SK-N-SH (cell line): ENCODE results near the gene KRT36. TPM values are rescaled to one million over a fixed set of nuclear protein-coding genes. Genes with fewer than 3 reads are reported as not detected.

ENCODE experiments used
- CTCF ChIA-PET: fragments of 300-600, 350-600 bp; formaldehyde crosslinking; extraction: SDS; loops from one replicate; lab custom pipeline; 2021; lab: Yijun Ruan, JAX
- POLR2A ChIA-PET: fragments of 350-600 bp; sonication (Branson Sonifier 250); formaldehyde crosslinking; extraction: SDS; loops from one replicate; lab custom pipeline; 2020; ENCODE audit warnings: antibody characterized with exemption, inconsistent platforms; lab: Yijun Ruan, JAX
- DNase-seq: peaks from one replicate; pipeline ENCODE4 v3.0.0; 2012
- H2AFZ ChIP-seq: fragments of 200-600 bp; sonication (generic); 2 replicates; pipeline ENCODE4 v1.8.1; 2016; ENCODE audit warnings: antibody characterized with exemption, mild to moderate bottlenecking, low read depth
- H3F3A ChIP-seq: fragments of 200-600 bp; sonication (generic); replicated peaks from 2 replicates; pipeline ENCODE3; 2016; ENCODE audit warnings: antibody characterized with exemption, mild to moderate bottlenecking; ENCODE audit not compliant: insufficient read depth
- H3K27ac ChIP-seq, 2 experiments: fragments of 200-500 bp in 1 of 2; fragments of 200-600 bp in 1 of 2; sonication (Bioruptor generic) in 1 of 2; sonication (generic), shearing (Covaris generic) in 1 of 2; 2 replicates each; pipeline versions ENCODE4 v1.5.1 to v1.6.1; 2014 to 2016; ENCODE audit warnings: low read depth in 2 of 2, inconsistent platforms in 1 of 2, low read length in 1 of 2, mild to moderate bottlenecking in 1 of 2, mixed read lengths in 1 of 2
- H3K27me3 ChIP-seq: fragments of 200-600 bp; sonication (generic), shearing (Covaris generic); 2 replicates; pipeline ENCODE4 v1.6.1; 2016; ENCODE audit warnings: mixed run types; ENCODE audit not compliant: insufficient read depth
- H3K36me3 ChIP-seq, 2 experiments: fragments of 200-500 bp in 1 of 2; fragments of 200-600 bp in 1 of 2; sonication (Bioruptor generic) in 1 of 2; sonication (generic) in 1 of 2; replicated peaks in 1 of 2; 2 replicates each; pipeline versions ENCODE3 to v1.5.1; 2014 to 2016; ENCODE audit warnings: low read length in 1 of 2, mild to moderate bottlenecking in 1 of 2; ENCODE audit not compliant: insufficient read depth in 2 of 2, control insufficient read depth in 1 of 2
- H3K4me1 ChIP-seq, 2 experiments: fragments of 200-500 bp in 1 of 2; fragments of 200-600 bp in 1 of 2; sonication (Bioruptor generic) in 1 of 2; sonication (generic), shearing (Covaris generic) in 1 of 2; 2 replicates each; pipeline versions ENCODE4 v1.5.1 to v1.6.1; 2014 to 2016; ENCODE audit warnings: low read depth in 1 of 2, low read length in 1 of 2, mixed run types in 1 of 2; ENCODE audit not compliant: insufficient read depth in 2 of 2, control insufficient read depth in 1 of 2
- H3K4me2 ChIP-seq: fragments of 200-600 bp; sonication (generic), shearing (Covaris generic); 2 replicates; pipeline ENCODE4 v1.6.1; 2017; ENCODE audit warnings: mixed run types
- H3K4me3 ChIP-seq, 2 experiments: fragments of 200-500 bp in 1 of 2; fragments of 200-600 bp in 1 of 2; sonication (Bioruptor generic) in 1 of 2; sonication (generic), shearing (Covaris generic) in 1 of 2; 2 replicates each; pipeline versions ENCODE4 v1.5.1 to v1.8.1; 2014 to 2016; ENCODE audit warnings: low read depth in 2 of 2, inconsistent platforms in 1 of 2, low read length in 1 of 2, mild to moderate bottlenecking in 1 of 2, mixed read lengths in 1 of 2, moderate library complexity in 1 of 2
- H3K79me2 ChIP-seq: fragments of 200-600 bp; sonication (generic); 2 replicates; pipeline ENCODE4 v1.8.1; 2017; ENCODE audit warnings: mild to moderate bottlenecking; ENCODE audit not compliant: insufficient read depth
- H3K9ac ChIP-seq: fragments of 200-600 bp; sonication (generic); 2 replicates; pipeline ENCODE4 v1.6.1; 2017; ENCODE audit warnings: mixed run types
- H3K9me2 ChIP-seq: fragments of 200-600 bp; sonication (generic); 2 replicates; pipeline ENCODE4 v1.6.1; 2017; ENCODE audit warnings: mixed run types
- H3K9me3 ChIP-seq: fragments of 200-600 bp; sonication (generic); 2 replicates; pipeline ENCODE4 v1.6.1; 2017; ENCODE audit warnings: mixed run types, mild to moderate bottlenecking, moderate library complexity
- H4K20me1 ChIP-seq: fragments of 200-600 bp; sonication (generic); 2 replicates; pipeline ENCODE4 v1.6.1; 2017; ENCODE audit warnings: mild to moderate bottlenecking, mixed run types; ENCODE audit not compliant: insufficient read depth
- CHD2 ChIP-seq: fragments of 150-350 bp; IDR thresholded peaks from 2 replicates; pipeline ENCODE4 v1.6.1; 2018; ENCODE audit warnings: low read length; ENCODE audit not compliant: partially characterized antibody
- ELF1 ChIP-seq: IDR thresholded peaks from 2 replicates; pipeline ENCODE4 v1.4.0; 2012
- EP300 ChIP-seq, 2 experiments: IDR thresholded peaks; 2 replicates each; pipeline versions ENCODE4 v1.4.0 to v1.6.1; 2012; ENCODE audit warnings: borderline replicate concordance in 1 of 2, low read depth in 1 of 2, low read length in 1 of 2
- FOXJ3 ChIP-seq: sonication (generic); formaldehyde crosslinking; IDR thresholded peaks from 2 replicates; pipeline ENCODE4 v1.5.1; 2020; ENCODE audit warnings: mild to moderate bottlenecking, missing genetic modification reagents
- FOXM1 ChIP-seq: IDR thresholded peaks from 2 replicates; pipeline ENCODE4 v1.4.0; 2012; ENCODE audit warnings: low read depth, mild to moderate bottlenecking
- IRF3 ChIP-seq: fragments of 150-350 bp; IDR thresholded peaks from 2 replicates; pipeline ENCODE4 v1.6.1; 2016; ENCODE audit warnings: mild to moderate bottlenecking, low read depth, low read length
- JUND ChIP-seq: IDR thresholded peaks from 2 replicates; pipeline ENCODE4 v1.4.0; 2012
- MEF2A ChIP-seq: IDR thresholded peaks from 2 replicates; pipeline ENCODE4 v1.4.0; 2012; ENCODE audit warnings: low read depth, borderline replicate concordance
- MXI1 ChIP-seq: IDR thresholded peaks from 2 replicates; pipeline ENCODE4 v1.6.1; 2012; ENCODE audit warnings: mild to moderate bottlenecking, low read depth, low read length, improper control_type of control experiment
- NFIC ChIP-seq: IDR thresholded peaks from 2 replicates; pipeline ENCODE4 v1.4.0; 2012; ENCODE audit warnings: borderline replicate concordance
- NRF1 ChIP-seq: IDR thresholded peaks from 2 replicates; pipeline ENCODE4 v1.6.1; 2012; ENCODE audit warnings: low read depth, mild to moderate bottlenecking, low read length
- POLR2AphosphoS5 ChIP-seq: IDR thresholded peaks from 2 replicates; pipeline ENCODE4 v1.6.1; 2012; ENCODE audit warnings: low read depth, low read length
- RAD21 ChIP-seq: IDR thresholded peaks from 2 replicates; pipeline ENCODE4 v1.6.1; 2012; ENCODE audit warnings: mild to moderate bottlenecking, low read length
- RFX5 ChIP-seq: IDR thresholded peaks from 2 replicates; pipeline ENCODE4 v1.6.1; 2012; ENCODE audit warnings: mild to moderate bottlenecking, improper control_type of control experiment, low read length
- SMC3 ChIP-seq: IDR thresholded peaks from 2 replicates; pipeline ENCODE4 v1.6.1; 2012; ENCODE audit warnings: low read depth, low read length, improper control_type of control experiment
- TAF1 ChIP-seq: IDR thresholded peaks from 2 replicates; pipeline ENCODE4 v1.6.1; 2012; ENCODE audit warnings: low read depth, mild to moderate bottlenecking, low read length, moderate library complexity, borderline replicate concordance
- TEAD4 ChIP-seq: IDR thresholded peaks from 2 replicates; pipeline ENCODE4 v1.4.0; 2012; ENCODE audit warnings: mild to moderate bottlenecking, borderline replicate concordance; ENCODE audit not compliant: insufficient read depth
- USF1 ChIP-seq: IDR thresholded peaks from 2 replicates; pipeline ENCODE4 v1.4.0; 2012; ENCODE audit warnings: low read depth, borderline replicate concordance
- ZBTB33 ChIP-seq: IDR thresholded peaks from 2 replicates; pipeline ENCODE4 v1.4.0; 2012; ENCODE audit warnings: low read depth, borderline replicate concordance
- WGBS: methylation state at CpG from one replicate; pipeline ENCODE4 v1.1.6; 2017; ENCODE audit warnings: low lambda C conversion rate; 5-methylcytosine and 5-hydroxymethylcytosine counted together
- polyA plus RNA-seq, 3 experiments: library from polyadenylated mRNA; depleted of rRNA; stranded (reverse); fragments of >200 nt; gene quantifications; 2 replicates each; pipeline ENCODE4 v1.2.3, GENCODE V29; 2012
- TF ChIP-seq, protein P1 (sequence below): IDR thresholded peaks from 2 replicates; pipeline ENCODE4 v1.6.1; 2012; ENCODE audit warnings: mild to moderate bottlenecking, low read depth, low read length, moderate library complexity

KRT36 gene
- polyA plus RNA-seq, 1 of the 3 experiments (the other 2 are of a cell fraction): not detected

GRCh38 chr17:41483991-41484826 is 5.5 kb downstream of the KRT36 start:
- Histone ChIP-seq H3K27me3 (no peaks in the 10 kb centered on the region), H3K27ac (no peak overlapping the region), H3F3A (no peaks in the 10 kb centered on the region), H3K9me3 (no peaks in the 10 kb centered on the region), H3K9ac (no peak overlapping the region), H3K36me3 (no peaks in the 10 kb centered on the region), H3K4me2 (no peak overlapping the region), H3K4me3 (no peak overlapping the region), H3K4me1 (peaks cover 0 to 14% of the 10 kb centered on the region in 2 experiments; a peak in 1 of 4 replicates), H2AFZ (no peak overlapping the region), H4K20me1 (no peaks in the 10 kb centered on the region), H3K9me2 (no peaks in the 10 kb centered on the region), H3K79me2 (no peaks in the 10 kb centered on the region)
- WGBS: 99% methylated on average over 3 of the region's 7 CpGs
- CTCF ChIA-PET: interaction anchor here (0.8 to 3.9 kb wide), 5 partner anchors 9 to 179 kb away, joined by 3 to 23 read pairs (median 4); no protein-coding TSS in a partner anchor
- POLR2A ChIA-PET: interaction anchor here (0.7 kb wide), 1 partner anchor 91 kb away, joined by 3 read pairs; no protein-coding TSS in a partner anchor
- peak; percentile 26 for DNase-seq
- TF ChIP-seq NFIC (no peak), CHD2 (no peak), EP300 (IDR thresholded peaks at IDR 0.05; ENCODE audit: borderline replicate concordance in 1 of 2, low read depth in 1 of 2, low read length in 1 of 2) (no peak), ZBTB33 (no peak), MXI1 (no peak), ELF1 (no peak), RAD21 (no peak), SMC3 (no peak), FOXJ3 (CRISPR knock-in tag) (no peak), IRF3 (no peak), NRF1 (no peak)

- H3K9me3 ChIP-seq: no peaks in the 10 kb centered on the region
- no peaks in the 10 kb centered on the region for H4K20me1 ChIP-seq
- no peak for DNase-seq
- no peak overlapping the region for H3K27ac ChIP-seq
- H3K27me3 ChIP-seq: no peaks in the 10 kb centered on the region
- H3K9ac ChIP-seq: no peak overlapping the region
- H3K36me3 ChIP-seq: no peaks in the 10 kb centered on the region
- H3K9me2 ChIP-seq: no peaks in the 10 kb centered on the region
- POLR2A ChIA-PET: no interaction called here
- no peak overlapping the region for H3K4me3 ChIP-seq
- H3K4me1 ChIP-seq: peaks cover 0 to 14% of the 10 kb centered on the region in 2 experiments; a peak in 1 of 4 replicates
- 87% methylated on average over 9 of the region's 9 CpGs for WGBS
- H3K79me2 ChIP-seq: no peaks in the 10 kb centered on the region
- no peaks in the 10 kb centered on the region for H3F3A ChIP-seq
- CTCF ChIA-PET: interaction anchor here (3.9 kb wide), 1 partner anchor 65 kb away, joined by 23 read pairs; no protein-coding TSS in a partner anchor
- H3K4me2 ChIP-seq: no peak overlapping the region
- H2AFZ ChIP-seq: no peak overlapping the region
- no peak for TF ChIP-seq RFX5
- TF ChIP-seq TAF1: no peak
- TF ChIP-seq, protein P1, sequence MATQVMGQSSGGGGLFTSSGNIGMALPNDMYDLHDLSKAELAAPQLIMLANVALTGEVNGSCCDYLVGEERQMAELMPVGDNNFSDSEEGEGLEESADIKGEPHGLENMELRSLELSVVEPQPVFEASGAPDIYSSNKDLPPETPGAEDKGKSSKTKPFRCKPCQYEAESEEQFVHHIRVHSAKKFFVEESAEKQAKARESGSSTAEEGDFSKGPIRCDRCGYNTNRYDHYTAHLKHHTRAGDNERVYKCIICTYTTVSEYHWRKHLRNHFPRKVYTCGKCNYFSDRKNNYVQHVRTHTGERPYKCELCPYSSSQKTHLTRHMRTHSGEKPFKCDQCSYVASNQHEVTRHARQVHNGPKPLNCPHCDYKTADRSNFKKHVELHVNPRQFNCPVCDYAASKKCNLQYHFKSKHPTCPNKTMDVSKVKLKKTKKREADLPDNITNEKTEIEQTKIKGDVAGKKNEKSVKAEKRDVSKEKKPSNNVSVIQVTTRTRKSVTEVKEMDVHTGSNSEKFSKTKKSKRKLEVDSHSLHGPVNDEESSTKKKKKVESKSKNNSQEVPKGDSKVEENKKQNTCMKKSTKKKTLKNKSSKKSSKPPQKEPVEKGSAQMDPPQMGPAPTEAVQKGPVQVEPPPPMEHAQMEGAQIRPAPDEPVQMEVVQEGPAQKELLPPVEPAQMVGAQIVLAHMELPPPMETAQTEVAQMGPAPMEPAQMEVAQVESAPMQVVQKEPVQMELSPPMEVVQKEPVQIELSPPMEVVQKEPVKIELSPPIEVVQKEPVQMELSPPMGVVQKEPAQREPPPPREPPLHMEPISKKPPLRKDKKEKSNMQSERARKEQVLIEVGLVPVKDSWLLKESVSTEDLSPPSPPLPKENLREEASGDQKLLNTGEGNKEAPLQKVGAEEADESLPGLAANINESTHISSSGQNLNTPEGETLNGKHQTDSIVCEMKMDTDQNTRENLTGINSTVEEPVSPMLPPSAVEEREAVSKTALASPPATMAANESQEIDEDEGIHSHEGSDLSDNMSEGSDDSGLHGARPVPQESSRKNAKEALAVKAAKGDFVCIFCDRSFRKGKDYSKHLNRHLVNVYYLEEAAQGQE: no peak
- no peak for TF ChIP-seq POLR2AphosphoS5
- no peak for TF ChIP-seq EP300 (IDR thresholded peaks at IDR 0.05; ENCODE audit: borderline replicate concordance in 1 of 2, low read depth in 1 of 2, low read length in 1 of 2)
- no peak for TF ChIP-seq USF1
- TF ChIP-seq MEF2A: no peak
- no peak for TF ChIP-seq TEAD4
- TF ChIP-seq ELF1: no peak
- TF ChIP-seq FOXM1: no peak
- TF ChIP-seq JUND: no peak
- no peak for TF ChIP-seq RAD21
These were observed 6.2 kb downstream of the KRT36 start for GRCh38 chr17:41483531-41483930.
